MM.1S (cell line): ENCODE results near the gene SMO.

ENCODE experiments used
- DNase-seq: peaks from one replicate; pipeline ENCODE4 v3.0.0-alpha.2; 2015
- H2AFZ ChIP-seq: fragments of 300-600 bp; sonication (generic); 2 replicates; pipeline ENCODE4 v1.6.0; 2016; ENCODE audit warnings: antibody characterized with exemption, low read length
- H3F3A ChIP-seq: fragments of 300-600 bp; sonication (generic); 2 replicates; pipeline ENCODE4 v1.6.1; 2016; ENCODE audit warnings: mild to moderate bottlenecking, antibody characterized with exemption, low read length, moderate library complexity, mixed read lengths; ENCODE audit not compliant: insufficient read depth
- H3K27ac ChIP-seq: fragments of 300-600 bp; sonication (generic); 2 replicates; pipeline ENCODE4 v1.5.1; 2016; ENCODE audit warnings: mild to moderate bottlenecking, low read length
- H3K27me3 ChIP-seq: fragments of 300-600 bp; sonication (generic); replicated peaks from 2 replicates; pipeline ENCODE4 v1.6.0; 2016; ENCODE audit warnings: low read length; ENCODE audit not compliant: insufficient read depth
- H3K36me3 ChIP-seq: fragments of 300-600 bp; sonication (generic); replicated peaks from 2 replicates; pipeline ENCODE4 v1.6.1; 2016; ENCODE audit warnings: mild to moderate bottlenecking, low read length, mixed read lengths; ENCODE audit not compliant: insufficient read depth
- H3K4me1 ChIP-seq: fragments of 300-600 bp; sonication (generic); 2 replicates; pipeline ENCODE4 v1.6.1; 2016; ENCODE audit warnings: low read length, mixed read lengths
- H3K4me2 ChIP-seq: fragments of 300-600 bp; sonication (generic); 2 replicates; pipeline ENCODE4 v1.6.0; 2016; ENCODE audit warnings: low read depth, low read length
- H3K4me3 ChIP-seq: fragments of 300-600 bp; sonication (generic); 2 replicates; pipeline ENCODE4 v1.5.1; 2016; ENCODE audit warnings: low read length, mixed read lengths
- H3K79me2 ChIP-seq: fragments of 300-600 bp; sonication (generic); 2 replicates; pipeline ENCODE4 v1.6.1; 2016; ENCODE audit warnings: mixed run types, low read length, mixed read lengths
- H3K9ac ChIP-seq: fragments of 300-600 bp; sonication (generic); 2 replicates; pipeline ENCODE4 v1.6.1; 2016; ENCODE audit warnings: low read length, mixed read lengths
- H3K9me2 ChIP-seq: fragments of 300-600 bp; sonication (generic); replicated peaks from 2 replicates; pipeline ENCODE4 v1.6.1; 2016; ENCODE audit warnings: mild to moderate bottlenecking, low read length, mixed read lengths; ENCODE audit not compliant: insufficient read depth
- H3K9me3 ChIP-seq: fragments of 300-600 bp; sonication (generic); replicated peaks from 2 replicates; pipeline ENCODE4 v1.6.1; 2016; ENCODE audit warnings: mild to moderate bottlenecking, low read length, mixed read lengths; ENCODE audit not compliant: insufficient read depth
- H4K20me1 ChIP-seq: fragments of 300-600 bp; sonication (generic); 2 replicates; pipeline ENCODE4 v1.6.1; 2016; ENCODE audit warnings: mild to moderate bottlenecking, low read length, moderate library complexity, mixed read lengths; ENCODE audit not compliant: insufficient read depth
- EZH2 ChIP-seq: fragments of 300-600 bp; sonication (generic); optimal IDR thresholded peaks from 2 replicates; pipeline ENCODE3; 2017; ENCODE audit warnings: low read depth, mild to moderate bottlenecking, antibody characterized with exemption, low read length, mixed read lengths
- EZH2phosphoT487 ChIP-seq: fragments of 300-600 bp; sonication (generic); IDR thresholded peaks from 2 replicates; pipeline ENCODE4 v1.6.1; 2018; ENCODE audit warnings: antibody characterized with exemption, low read length
- TF ChIP-seq, protein P1 (sequence below): fragments of 300-600 bp; sonication (generic); IDR thresholded peaks from 2 replicates; pipeline ENCODE4 v1.5.1; 2016; ENCODE audit warnings: antibody characterized with exemption, low read length, mixed read lengths

SMO gene

DNA sequence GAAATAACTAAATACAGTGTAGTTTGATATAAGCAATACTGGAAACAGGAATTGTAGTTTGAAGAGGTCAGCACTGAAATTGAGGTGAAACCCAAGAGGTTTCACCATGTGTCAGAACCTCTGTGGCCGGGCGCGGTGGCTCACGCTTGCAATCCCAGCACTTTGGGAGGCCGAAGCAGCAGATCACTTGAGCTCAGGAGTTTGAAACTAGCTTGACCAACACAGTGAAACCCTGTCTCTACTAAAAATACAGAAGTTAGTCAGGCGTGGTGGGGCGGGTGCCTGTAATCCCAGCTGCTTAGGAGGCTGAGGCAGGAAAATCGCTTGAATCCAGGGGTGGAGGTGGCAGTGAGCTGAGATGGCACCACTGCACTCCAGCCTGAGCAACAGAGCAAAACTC is 50.1 kb downstream of the SMO start:
- no peak for TF ChIP-seq EZH2phosphoT487
- TF ChIP-seq, protein P1, sequence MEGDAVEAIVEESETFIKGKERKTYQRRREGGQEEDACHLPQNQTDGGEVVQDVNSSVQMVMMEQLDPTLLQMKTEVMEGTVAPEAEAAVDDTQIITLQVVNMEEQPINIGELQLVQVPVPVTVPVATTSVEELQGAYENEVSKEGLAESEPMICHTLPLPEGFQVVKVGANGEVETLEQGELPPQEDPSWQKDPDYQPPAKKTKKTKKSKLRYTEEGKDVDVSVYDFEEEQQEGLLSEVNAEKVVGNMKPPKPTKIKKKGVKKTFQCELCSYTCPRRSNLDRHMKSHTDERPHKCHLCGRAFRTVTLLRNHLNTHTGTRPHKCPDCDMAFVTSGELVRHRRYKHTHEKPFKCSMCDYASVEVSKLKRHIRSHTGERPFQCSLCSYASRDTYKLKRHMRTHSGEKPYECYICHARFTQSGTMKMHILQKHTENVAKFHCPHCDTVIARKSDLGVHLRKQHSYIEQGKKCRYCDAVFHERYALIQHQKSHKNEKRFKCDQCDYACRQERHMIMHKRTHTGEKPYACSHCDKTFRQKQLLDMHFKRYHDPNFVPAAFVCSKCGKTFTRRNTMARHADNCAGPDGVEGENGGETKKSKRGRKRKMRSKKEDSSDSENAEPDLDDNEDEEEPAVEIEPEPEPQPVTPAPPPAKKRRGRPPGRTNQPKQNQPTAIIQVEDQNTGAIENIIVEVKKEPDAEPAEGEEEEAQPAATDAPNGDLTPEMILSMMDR = no peak
- no peak for TF ChIP-seq EZH2
- Histone ChIP-seq H3K9me2 (no peaks in the 10 kb centered on the region), H3K9ac (peak overlapping the region; percentile 31; the same call in 1 of the 2 replicates), H2AFZ (peak overlapping the region; percentile 29), H3K79me2 (peaks cover 34% of the 10 kb centered on the region), H4K20me1 (no peaks in the 10 kb centered on the region), H3K4me2 (peak overlapping the region; percentile 46), H3K27ac (peak overlapping the region; percentile 56; the same call in 1 of the 2 replicates), H3K9me3 (no peaks in the 10 kb centered on the region), H3K36me3 (no peaks in the 10 kb centered on the region), H3K4me3 (peak overlapping the region; percentile 1), H3K4me1 (peaks cover 21% of the 10 kb centered on the region), H3F3A (peaks cover 21% of the 10 kb centered on the region), H3K27me3 (no peaks in the 10 kb centered on the region)
- DNase-seq = peak; percentile 88

DNA sequence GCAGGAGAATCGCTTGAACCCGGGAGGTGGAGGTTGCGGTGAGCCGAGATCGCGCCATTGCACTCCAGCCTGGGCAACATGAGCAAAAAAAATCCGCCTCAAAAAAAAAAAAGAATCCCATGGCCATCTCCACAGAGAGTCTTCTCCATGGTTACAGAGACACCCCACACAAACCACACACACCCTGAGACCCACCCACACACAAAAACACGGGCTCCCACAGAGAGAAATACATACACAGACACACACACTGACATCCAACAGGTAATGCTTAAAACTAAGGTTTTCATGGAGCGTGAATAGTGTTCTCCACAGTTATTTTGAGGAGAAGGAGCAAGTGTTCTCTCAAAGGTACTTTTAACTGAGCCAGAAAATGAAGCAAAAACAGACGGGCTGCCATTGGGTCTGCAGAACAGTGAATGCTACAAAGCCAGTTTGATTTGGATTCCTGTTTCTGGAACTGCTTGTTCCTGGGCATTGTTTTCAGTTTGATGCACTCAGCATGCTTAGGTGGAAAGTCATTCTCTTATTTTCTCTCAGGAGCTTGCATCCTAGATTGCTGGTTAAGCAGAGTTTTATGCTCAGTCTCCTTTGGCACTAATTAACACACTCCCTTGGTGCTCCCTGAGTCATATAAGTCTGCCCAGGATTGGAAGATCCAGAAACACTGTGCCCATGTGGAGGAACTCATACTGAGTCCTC is 51.8 kb downstream of the SMO start:
- DNase-seq = no peak
- Histone ChIP-seq H3K4me2 (no peak overlapping the region), H3K27ac (no peak overlapping the region), H3K9ac (no peak overlapping the region), H3K36me3 (no peaks in the 10 kb centered on the region), H3F3A (peaks cover 21% of the 10 kb centered on the region), H3K79me2 (peaks cover 28% of the 10 kb centered on the region), H3K9me2 (no peaks in the 10 kb centered on the region), H4K20me1 (no peaks in the 10 kb centered on the region), H2AFZ (no peak overlapping the region), H3K27me3 (no peaks in the 10 kb centered on the region), H3K9me3 (no peaks in the 10 kb centered on the region), H3K4me3 (no peak overlapping the region), H3K4me1 (peaks cover 21% of the 10 kb centered on the region)
- TF ChIP-seq, protein P1 = no peak
- TF ChIP-seq EZH2phosphoT487 = no peak

DNA sequence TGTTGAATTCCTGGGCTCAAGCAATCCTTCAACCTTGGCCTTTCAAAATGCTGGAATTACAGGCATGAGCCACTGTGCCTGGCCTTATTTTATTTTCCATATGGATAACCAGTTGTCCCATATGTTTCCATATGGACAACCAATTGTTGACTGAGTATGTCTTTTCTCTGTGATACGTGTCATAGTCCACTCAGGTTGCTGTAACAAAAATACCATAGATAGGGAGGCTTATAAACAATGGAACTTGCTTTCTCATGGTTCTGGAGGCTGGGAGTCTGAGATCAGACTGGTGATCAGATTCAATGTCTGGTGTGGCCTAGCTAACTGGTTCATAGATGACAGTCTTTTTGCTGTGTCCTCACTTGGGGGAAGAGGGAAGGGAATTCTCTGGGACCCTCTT is 55.8 kb downstream of the SMO start:
- Histone ChIP-seq H3K9me3 (no peaks in the 10 kb centered on the region), H3K79me2 (0 out of 2 replicates have a peak, but pooled peaks cover 7% of the 10 kb centered on the region), H3K27me3 (no peaks in the 10 kb centered on the region), H2AFZ (no peak overlapping the region), H3K4me2 (no peak overlapping the region), H3K27ac (no peak overlapping the region), H3K4me1 (peaks cover 2% of the 10 kb centered on the region), H3K9ac (no peak overlapping the region), H3K36me3 (no peaks in the 10 kb centered on the region), H3K9me2 (no peaks in the 10 kb centered on the region), H3F3A (peaks cover under 1% of the 10 kb centered on the region), H4K20me1 (no peaks in the 10 kb centered on the region), H3K4me3 (no peak overlapping the region)
- DNase-seq = no peak
- TF ChIP-seq EZH2 (no peak), EZH2phosphoT487 (no peak)
- TF ChIP-seq, protein P1 = no peak
